Neutrophil (primary cell): ENCODE data around the gene RGP1.

ENCODE experiments used
- H3K27ac ChIP-seq: fragments of 200-600 bp; sonication (generic); 2 replicates; pipeline ENCODE4 v1.5.1; 2016; ENCODE audit warnings: mild to moderate bottlenecking, moderate library complexity
- H3K27me3 ChIP-seq: fragments of 200-600 bp; sonication (generic); 2 replicates; pipeline ENCODE4 v1.6.0; 2016; ENCODE audit warnings: mild to moderate bottlenecking
- H3K36me3 ChIP-seq: fragments of 200-600 bp; sonication (generic); 2 replicates; pipeline ENCODE4 v1.5.1; 2017
- H3K4me1 ChIP-seq, 2 experiments: fragments of 200-600 bp in 1 of 2; sonication (generic) in 1 of 2; 1 replicate in 1 of 2; 2 replicates in 1 of 2; pipeline versions ENCODE4 v1.5.1 to v1.6.1; 2013 to 2016; ENCODE audit warnings: low read depth in 1 of 2, low read length in 1 of 2, mild to moderate bottlenecking in 1 of 2, moderate library complexity in 1 of 2; ENCODE audit not compliant: control insufficient read depth in 1 of 2, insufficient read depth in 1 of 2
- H3K4me3 ChIP-seq, 2 experiments: fragments of 200-600 bp in 1 of 2; sonication (generic) in 1 of 2; 1 replicate in 1 of 2; 2 replicates in 1 of 2; pipeline ENCODE4 v1.5.1; 2013 to 2016; ENCODE audit warnings: low read depth in 1 of 2, low read length in 1 of 2, mild to moderate bottlenecking in 1 of 2, moderate library complexity in 1 of 2
- H3K9me3 ChIP-seq: fragments of 200-600 bp; sonication (generic); 2 replicates; pipeline ENCODE4 v1.5.1; 2016
- CTCF ChIP-seq: fragments of 200-600 bp; sonication (generic); IDR thresholded peaks from 2 replicates; pipeline ENCODE4 v1.5.1; 2016; ENCODE audit warnings: antibody characterized with exemption

The RGP1 gene

GRCh38 chr9:35716230-35716629 is 32.9 kb upstream of the RGP1 start:
- H3K36me3 ChIP-seq, result peaks cover 100% of the 10 kb centered on the region
- no peak overlapping the region for H3K27ac ChIP-seq
- TF ChIP-seq CTCF, result no peak

GRCh38 chr9:35717132-35717870 is 31.8 kb upstream of the RGP1 start:
- peaks cover 6% of the 10 kb centered on the region for H3K9me3 ChIP-seq
- no peaks in the 10 kb centered on the region for H3K27me3 ChIP-seq
- H3K4me1 ChIP-seq, result no peaks in the 10 kb centered on the region
- no peak overlapping the region for H3K4me3 ChIP-seq
- peaks cover 100% of the 10 kb centered on the region for H3K36me3 ChIP-seq
- no peak overlapping the region for H3K27ac ChIP-seq
- TF ChIP-seq CTCF, result no peak

More at GRCh38 chr9:35716230-35716629, 32.9 kb upstream of the RGP1 start:
- Histone ChIP-seq H3K4me3 (no peak overlapping the region), H3K9me3 (peaks cover 6% of the 10 kb centered on the region), H3K4me1 (no peaks in the 10 kb centered on the region), H3K27me3 (no peaks in the 10 kb centered on the region)

GRCh38 chr9:35718721-35719511 is 30.2 kb upstream of the RGP1 start:
- Histone ChIP-seq H3K36me3 (peaks cover 100% of the 10 kb centered on the region), H3K27ac (no peak overlapping the region), H3K4me3 (no peak overlapping the region), H3K27me3 (no peaks in the 10 kb centered on the region), H3K4me1 (no peaks in the 10 kb centered on the region), H3K9me3 (peaks cover 6% of the 10 kb centered on the region)
- no peak for TF ChIP-seq CTCF

- Histone ChIP-seq H3K4me1 (no peaks in the 10 kb centered on the region), H3K4me3 (no peak overlapping the region), H3K9me3 (peaks cover 6% of the 10 kb centered on the region), H3K36me3 (peaks cover 100% of the 10 kb centered on the region), H3K27ac (no peak overlapping the region), H3K27me3 (no peaks in the 10 kb centered on the region)
- no peak for TF ChIP-seq CTCF
Measured at GRCh38 chr9:35719546-35719945, 29.5 kb upstream of the RGP1 start.

DNA sequence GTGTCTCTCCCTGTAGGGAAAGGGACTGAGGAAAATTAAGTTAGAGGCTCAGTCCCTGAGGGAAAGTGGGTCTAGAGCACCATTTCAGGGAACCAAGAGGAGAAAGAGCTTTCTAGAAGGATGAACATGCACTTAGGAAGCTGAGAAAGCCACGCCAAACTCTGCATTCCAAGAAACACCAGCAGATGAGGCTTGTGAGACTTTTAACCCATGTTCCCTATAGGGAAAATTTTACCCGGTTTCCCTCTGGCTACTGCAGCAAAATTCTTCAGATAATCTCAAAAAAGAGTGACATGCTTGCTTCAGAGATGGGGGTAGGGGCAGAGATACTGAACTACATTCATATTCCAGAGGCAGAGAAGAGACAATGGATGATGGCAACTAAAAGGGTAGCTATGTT is 25.7 kb upstream of the RGP1 start:
- H3K4me3 ChIP-seq, result no peak overlapping the region
- no peaks in the 10 kb centered on the region for H3K27me3 ChIP-seq
- H3K4me1 ChIP-seq, result peaks cover 18 to 20% of the 10 kb centered on the region in 2 experiments
- H3K36me3 ChIP-seq, result peaks cover 96% of the 10 kb centered on the region
- H3K27ac ChIP-seq, result no peak overlapping the region
- no peak for TF ChIP-seq CTCF
- no peaks in the 10 kb centered on the region for H3K9me3 ChIP-seq
